ACC112 (cell line): ENCODE measurements around the gene LAMC3.

Experiments
- H2AFZ ChIP-seq: fragments of 200-600 bp; sonication (generic); one replicate; pipeline ENCODE4 v1.6.0; 2017; ENCODE audit warnings: antibody characterized with exemption, low read length; ENCODE audit not compliant: unreplicated experiment
- H3K27ac ChIP-seq: fragments of 200-600 bp; sonication (generic); 2 replicates; pipeline ENCODE4 v1.5.1; 2014; ENCODE audit warnings: low read depth, mild to moderate bottlenecking, antibody characterized with exemption, low read length, moderate library complexity
- H3K27me3 ChIP-seq: fragments of 200-600 bp; sonication (generic); 2 replicates; pipeline ENCODE4 v1.6.1; 2014; ENCODE audit warnings: mild to moderate bottlenecking, antibody characterized with exemption, low read length, moderate library complexity, mixed read lengths; ENCODE audit not compliant: insufficient read depth
- H3K36me3 ChIP-seq: fragments of 200-600 bp; sonication (generic); 2 replicates; pipeline ENCODE4 v1.6.1; 2016; ENCODE audit warnings: mild to moderate bottlenecking, antibody characterized with exemption, low read length, moderate library complexity, mixed read lengths; ENCODE audit not compliant: insufficient read depth
- H3K4me1 ChIP-seq: fragments of 200-600 bp; sonication (generic); one replicate; pipeline ENCODE4 v1.6.1; 2016; ENCODE audit warnings: low read length, mixed read lengths; ENCODE audit not compliant: insufficient read depth, unreplicated experiment, control insufficient read depth
- H3K4me3 ChIP-seq: fragments of 200-600 bp; sonication (generic); 2 replicates; pipeline ENCODE4 v1.5.1; 2014; ENCODE audit warnings: mild to moderate bottlenecking, low read depth, low read length
- H3K79me2 ChIP-seq: fragments of 200-600 bp; sonication (generic); one replicate; pipeline ENCODE4 v1.6.0; 2016; ENCODE audit warnings: low read length; ENCODE audit not compliant: control insufficient read depth, unreplicated experiment, insufficient read depth

LAMC3 gene

DNA sequence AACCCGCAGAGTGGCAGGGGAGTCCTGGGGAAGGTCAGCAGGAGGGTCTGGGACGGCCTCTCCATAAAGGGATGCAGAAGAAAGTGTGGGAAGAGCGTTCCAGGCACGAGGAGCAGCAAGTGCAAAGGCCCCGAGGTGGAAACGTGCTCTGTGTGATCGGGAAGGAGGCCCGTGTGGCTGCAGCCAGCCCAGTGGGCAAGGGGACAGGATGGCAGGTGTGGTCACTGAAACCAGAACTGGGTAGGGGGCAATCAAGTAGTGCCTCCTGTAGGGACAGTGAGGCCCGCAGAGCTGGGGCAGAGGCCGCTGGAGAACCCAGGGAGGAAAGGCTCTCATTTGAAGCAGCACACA, 16.3 kb upstream of the LAMC3 start:
- Histone ChIP-seq H3K4me3 (no peak overlapping the region), H3K36me3 (no peaks in the 10 kb centered on the region), H3K27me3 (peaks cover 9% of the 10 kb centered on the region; the same call in 1 of the 2 replicates), H3K79me2 (no peaks in the 10 kb centered on the region), H2AFZ (no peak overlapping the region), H3K4me1 (peaks cover 13% of the 10 kb centered on the region), H3K27ac (no peak overlapping the region)

DNA sequence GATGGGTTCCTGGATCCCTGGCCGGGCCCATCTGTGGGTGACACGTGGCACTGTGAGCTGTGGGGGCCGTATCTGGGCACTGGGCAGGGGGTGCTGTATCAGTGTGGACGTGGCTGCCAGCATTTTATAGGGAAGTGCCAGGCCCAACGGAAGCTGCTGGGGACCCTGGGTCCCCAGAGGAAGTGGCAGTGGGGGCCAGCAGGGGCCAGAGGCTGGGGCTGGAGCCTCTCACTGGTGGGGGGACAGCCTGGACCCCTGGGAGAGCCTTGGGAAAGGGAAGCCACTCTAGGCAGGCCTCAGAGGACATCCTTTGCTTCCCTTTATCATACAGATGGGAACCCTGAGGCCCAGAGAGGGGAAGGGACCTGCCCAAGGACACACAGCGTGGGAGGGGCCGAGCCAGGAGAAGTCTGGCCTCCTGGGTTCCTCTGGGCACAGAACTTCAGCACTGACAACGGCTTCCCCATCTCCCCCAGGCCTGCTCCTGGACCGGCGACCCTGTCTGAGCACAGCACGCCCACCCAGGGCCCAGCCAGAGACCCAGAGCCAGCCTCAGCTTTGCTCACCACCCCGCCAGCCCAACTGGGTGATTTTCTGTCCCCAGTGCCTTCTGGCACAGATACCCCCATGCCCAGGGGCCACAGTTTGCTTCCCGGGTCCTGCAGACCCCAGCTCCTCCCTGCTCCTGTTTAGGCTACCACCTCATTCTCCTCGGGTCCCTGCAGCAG, 15.5 kb upstream of the LAMC3 start:
- H3K4me3 ChIP-seq = no peak overlapping the region
- H3K27me3 ChIP-seq = peaks cover under 1% of the 10 kb centered on the region; the same call in 1 of the 2 replicates
- H3K4me1 ChIP-seq = peaks cover 13% of the 10 kb centered on the region
- H2AFZ ChIP-seq = no peak overlapping the region
- no peaks in the 10 kb centered on the region for H3K36me3 ChIP-seq
- no peak overlapping the region for H3K27ac ChIP-seq
- H3K79me2 ChIP-seq = no peaks in the 10 kb centered on the region

DNA sequence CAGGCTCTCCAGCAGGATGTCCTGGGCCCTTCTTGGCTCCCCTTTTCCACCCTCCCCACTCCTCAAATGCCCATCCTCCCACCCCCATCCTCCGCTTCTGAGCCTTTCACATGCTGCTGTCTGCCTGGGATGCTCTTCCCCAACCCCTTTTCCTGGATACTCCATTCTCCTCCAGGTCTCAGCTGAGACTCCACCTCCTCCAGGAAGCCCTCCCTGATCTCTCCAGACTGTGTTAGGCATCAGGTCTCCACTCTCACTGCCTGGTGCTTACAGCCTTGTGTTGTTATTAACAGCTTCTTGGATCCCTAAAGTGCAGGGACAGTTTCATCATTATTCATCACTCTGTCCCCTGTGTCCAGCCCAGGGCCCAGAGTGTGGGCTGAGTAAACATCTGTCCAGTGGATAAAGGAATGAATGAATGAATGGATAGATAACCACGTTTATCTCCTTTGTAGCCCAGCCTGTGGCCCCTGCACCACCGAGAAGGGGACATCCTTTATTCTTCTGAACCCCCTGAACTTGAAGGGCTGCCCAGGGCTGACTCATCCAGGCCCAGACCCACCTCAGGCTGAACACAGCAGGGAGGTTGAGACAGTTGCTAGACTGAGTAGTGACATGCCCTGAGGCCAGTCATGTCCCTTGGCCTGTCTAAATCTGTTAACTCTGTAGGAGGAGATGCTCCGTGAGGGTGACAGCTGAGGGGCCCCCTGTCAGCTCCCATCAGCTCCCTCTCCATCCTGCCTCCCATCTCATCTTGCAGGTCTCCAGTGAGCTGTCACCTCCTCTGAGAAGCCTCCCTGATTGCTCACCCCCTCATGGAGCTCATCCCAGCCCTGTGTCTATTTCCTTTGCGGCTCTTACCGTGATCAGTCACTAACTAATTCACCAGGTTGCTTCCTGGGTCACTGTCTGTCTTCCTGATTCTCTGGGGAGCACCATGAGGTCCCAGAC, 14.6 kb upstream of the LAMC3 start:
- Histone ChIP-seq H3K27ac (no peak overlapping the region), H3K27me3 (no peaks in the 10 kb centered on the region), H3K4me1 (peaks cover 13% of the 10 kb centered on the region), H3K79me2 (no peaks in the 10 kb centered on the region), H2AFZ (no peak overlapping the region), H3K36me3 (no peaks in the 10 kb centered on the region), H3K4me3 (no peak overlapping the region)

DNA sequence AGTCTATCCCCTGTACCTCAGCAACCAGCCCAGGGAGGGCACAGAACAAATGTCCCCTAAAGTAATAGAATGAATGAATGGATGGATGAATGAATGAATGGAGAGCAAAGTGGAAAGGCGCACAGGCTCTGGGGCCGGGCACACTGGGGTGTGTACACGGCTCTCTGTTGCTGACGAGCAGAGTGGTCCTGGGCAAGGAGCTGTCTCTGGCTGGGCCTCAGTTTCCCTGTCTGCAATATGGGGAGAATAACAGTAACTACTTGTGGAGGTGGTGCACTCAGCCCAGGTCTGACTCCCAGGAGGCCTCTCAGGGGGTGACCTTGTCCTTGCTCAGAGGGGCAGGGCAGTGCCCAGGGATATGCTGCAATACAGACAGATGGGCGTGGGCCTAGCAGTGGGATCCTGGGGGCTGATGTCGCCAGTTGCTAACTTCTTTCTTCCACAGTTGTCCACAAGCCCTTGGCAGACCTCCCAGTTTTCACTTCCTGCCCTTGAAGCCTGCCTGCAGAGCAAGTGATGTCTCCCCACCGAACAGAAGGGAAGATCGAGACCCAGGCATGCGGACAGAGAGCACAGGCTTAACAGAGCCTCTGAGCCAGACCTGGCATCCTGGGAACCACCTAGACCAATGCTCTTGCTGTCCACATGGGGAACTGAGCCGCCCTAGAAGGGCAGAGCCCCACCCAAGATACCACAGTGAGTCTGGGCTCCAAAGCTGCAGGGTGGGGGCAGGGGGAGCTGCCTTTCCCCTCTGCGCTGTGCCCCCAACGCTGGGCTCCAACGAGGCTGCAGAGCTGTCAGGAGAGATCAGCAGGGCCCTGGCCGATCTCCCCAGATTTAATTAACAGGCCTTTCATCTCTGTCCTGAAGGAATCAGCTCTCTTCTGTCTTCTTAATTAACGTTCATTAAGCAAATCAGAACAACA, 13.6 kb upstream of the LAMC3 start:
- Histone ChIP-seq H3K27ac (no peak overlapping the region), H3K4me1 (peaks cover 13% of the 10 kb centered on the region), H3K4me3 (no peak overlapping the region), H3K36me3 (no peaks in the 10 kb centered on the region), H3K27me3 (peaks cover 6% of the 10 kb centered on the region; the same call in 1 of the 2 replicates), H3K79me2 (no peaks in the 10 kb centered on the region), H2AFZ (no peak overlapping the region)

DNA sequence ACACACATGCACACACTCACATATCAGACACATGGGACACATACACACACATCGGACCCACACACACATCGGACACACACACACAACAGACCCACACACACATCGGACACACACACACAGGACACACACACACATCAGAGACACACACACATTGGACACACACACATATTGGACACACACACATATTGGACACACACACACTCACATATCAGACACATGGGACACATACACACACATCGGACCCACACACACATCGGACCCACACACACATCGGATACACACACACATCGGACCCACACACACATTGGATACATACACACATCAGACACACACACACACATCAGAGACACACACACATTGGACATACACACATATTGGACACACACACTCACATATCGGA, 12.8 kb upstream of the LAMC3 start:
- H3K79me2 ChIP-seq = no peaks in the 10 kb centered on the region
- no peaks in the 10 kb centered on the region for H3K36me3 ChIP-seq
- H3K27me3 ChIP-seq = peaks cover 14% of the 10 kb centered on the region
- H3K4me1 ChIP-seq = peaks cover 13% of the 10 kb centered on the region
- no peak overlapping the region for H3K27ac ChIP-seq
- no peak overlapping the region for H3K4me3 ChIP-seq
- no peak overlapping the region for H2AFZ ChIP-seq

DNA sequence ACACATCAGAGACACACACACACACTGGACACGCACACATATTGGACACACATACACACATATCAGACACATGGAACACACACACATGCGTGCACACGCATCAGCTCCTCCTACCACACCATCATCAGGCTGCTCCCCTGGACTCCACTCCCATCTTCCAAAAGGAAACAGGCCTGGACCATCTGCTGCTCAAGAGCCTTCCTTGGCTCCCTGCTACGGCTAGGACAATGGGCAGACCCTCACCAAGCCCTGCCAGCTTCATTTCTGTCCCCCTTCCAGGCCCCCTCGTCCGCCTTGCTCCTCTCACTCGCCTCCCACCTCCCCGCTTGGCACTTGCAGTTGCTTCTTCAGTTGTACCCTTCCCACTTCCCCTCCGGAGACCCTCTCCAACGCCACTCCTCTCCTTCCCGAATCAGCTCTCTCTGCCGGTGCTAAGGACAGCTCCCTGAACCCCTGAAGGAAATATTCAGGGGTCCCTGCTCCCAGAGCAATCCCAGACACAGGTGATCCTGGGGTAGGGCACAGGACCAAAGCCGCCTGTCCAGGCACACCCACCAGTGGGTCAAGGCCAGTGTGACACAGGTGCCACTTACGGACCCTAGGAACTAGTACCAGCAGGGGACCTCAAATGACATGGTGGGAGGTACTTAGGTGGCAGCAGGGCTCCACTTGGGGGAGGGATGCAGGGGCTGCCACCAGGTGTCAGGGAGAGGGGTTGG, 12.1 kb upstream of the LAMC3 start:
- H3K36me3 ChIP-seq = no peaks in the 10 kb centered on the region
- H3K4me1 ChIP-seq = peaks cover 13% of the 10 kb centered on the region
- H3K27me3 ChIP-seq = peaks cover 14% of the 10 kb centered on the region
- H3K79me2 ChIP-seq = no peaks in the 10 kb centered on the region
- H3K4me3 ChIP-seq = no peak overlapping the region
- no peak overlapping the region for H3K27ac ChIP-seq
- no peak overlapping the region for H2AFZ ChIP-seq

DNA sequence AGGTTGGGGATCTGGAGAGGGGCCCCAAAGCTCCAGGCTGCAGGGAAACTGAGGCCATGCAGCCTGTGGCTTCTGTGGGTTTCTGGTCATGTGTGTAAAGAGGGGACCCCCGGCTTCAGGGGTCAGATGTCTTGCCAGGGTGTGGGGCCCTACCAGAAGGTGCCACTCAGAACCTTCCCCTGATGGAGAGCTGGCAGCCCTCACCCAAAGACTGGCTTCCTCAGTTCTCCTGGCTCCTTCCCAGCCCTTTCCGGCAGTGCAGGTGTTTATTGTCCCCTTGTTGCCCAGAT, 11.6 kb upstream of the LAMC3 start:
- Histone ChIP-seq H3K4me3 (no peak overlapping the region), H3K27ac (no peak overlapping the region), H3K36me3 (no peaks in the 10 kb centered on the region), H2AFZ (no peak overlapping the region), H3K4me1 (peaks cover 13% of the 10 kb centered on the region), H3K79me2 (no peaks in the 10 kb centered on the region), H3K27me3 (peaks cover 14% of the 10 kb centered on the region)

DNA sequence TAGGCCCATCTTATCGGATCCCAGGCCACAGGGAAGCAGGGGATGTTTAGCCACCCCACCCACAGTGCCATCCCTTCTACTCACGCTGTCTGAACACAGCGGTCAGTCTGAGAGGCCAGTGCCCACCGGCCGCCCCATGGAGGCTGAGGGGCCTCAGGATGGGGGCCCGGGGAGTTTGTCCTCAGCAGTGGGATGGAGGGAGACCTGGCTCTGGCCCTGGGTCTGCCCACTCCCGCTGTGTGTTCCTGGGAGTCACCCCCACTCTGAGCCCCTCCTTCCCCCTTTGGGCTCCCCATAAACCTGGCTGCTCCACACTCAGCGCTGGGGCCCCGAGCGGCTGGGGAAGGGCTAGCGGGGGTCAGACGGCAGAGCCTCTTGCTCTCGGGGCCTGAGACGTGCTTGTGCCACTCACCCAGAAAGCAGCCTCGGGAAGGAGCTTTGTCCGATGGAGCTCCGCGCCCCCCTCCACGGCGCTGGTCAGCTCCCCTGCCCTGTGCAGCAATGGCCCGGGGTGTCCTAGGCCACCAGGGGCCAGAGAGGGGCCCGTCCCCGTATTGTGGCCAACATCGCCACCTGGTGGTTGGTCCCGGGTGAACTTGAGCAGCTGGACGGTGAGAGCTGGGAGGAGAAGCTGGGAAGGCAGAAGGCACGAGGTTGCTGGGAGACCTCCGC, 10.9 kb upstream of the LAMC3 start:
- H3K36me3 ChIP-seq = no peaks in the 10 kb centered on the region
- H3K4me1 ChIP-seq = peaks cover 13% of the 10 kb centered on the region
- no peak overlapping the region for H3K4me3 ChIP-seq
- H3K79me2 ChIP-seq = no peaks in the 10 kb centered on the region
- peaks cover 14% of the 10 kb centered on the region for H3K27me3 ChIP-seq
- no peak overlapping the region for H2AFZ ChIP-seq
- H3K27ac ChIP-seq = no peak overlapping the region

DNA sequence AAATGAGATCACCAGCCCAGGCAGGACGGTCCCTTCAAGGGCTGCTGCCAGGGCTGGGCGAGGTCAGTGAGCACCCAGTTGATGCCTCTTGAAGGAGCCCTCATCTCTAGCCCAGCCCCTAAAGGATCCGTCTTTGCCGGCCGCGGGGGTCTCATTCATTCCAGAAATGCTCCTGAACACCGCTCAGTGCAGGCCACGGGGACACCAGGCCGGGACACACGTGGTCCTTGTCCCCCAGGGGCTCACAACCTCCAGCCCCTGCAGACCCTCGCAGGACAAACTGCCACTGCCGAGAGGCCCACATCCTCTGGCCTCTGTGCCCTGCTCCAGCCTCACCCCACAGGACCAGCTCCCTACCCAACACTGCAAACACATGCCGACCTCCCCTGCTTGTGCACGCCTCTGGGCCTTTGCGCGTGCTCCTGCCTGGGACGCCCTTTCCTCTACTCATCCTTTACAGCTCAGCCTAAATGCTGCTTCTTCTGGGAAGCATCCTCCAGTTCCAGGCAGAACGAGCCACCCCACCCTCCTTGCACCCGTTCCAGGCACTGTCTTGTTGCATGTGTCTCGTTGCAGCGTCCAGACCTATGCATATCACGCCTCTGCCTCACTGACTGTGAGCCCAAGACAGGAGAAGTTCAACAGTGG, 10.3 kb upstream of the LAMC3 start:
- Histone ChIP-seq H3K4me3 (no peak overlapping the region), H3K4me1 (peaks cover 13% of the 10 kb centered on the region), H3K79me2 (no peaks in the 10 kb centered on the region), H3K36me3 (no peaks in the 10 kb centered on the region), H3K27ac (no peak overlapping the region), H2AFZ (no peak overlapping the region), H3K27me3 (peaks cover 14% of the 10 kb centered on the region)
